ENCODE measurements around the gene GET4. TPM values are rescaled to one million over a fixed set of nuclear protein-coding genes. Genes with fewer than 3 reads are reported as not detected.

The GET4 gene
- total RNA-seq, 1 experiment from 2014 or later: 44.8 TPM

DNA sequence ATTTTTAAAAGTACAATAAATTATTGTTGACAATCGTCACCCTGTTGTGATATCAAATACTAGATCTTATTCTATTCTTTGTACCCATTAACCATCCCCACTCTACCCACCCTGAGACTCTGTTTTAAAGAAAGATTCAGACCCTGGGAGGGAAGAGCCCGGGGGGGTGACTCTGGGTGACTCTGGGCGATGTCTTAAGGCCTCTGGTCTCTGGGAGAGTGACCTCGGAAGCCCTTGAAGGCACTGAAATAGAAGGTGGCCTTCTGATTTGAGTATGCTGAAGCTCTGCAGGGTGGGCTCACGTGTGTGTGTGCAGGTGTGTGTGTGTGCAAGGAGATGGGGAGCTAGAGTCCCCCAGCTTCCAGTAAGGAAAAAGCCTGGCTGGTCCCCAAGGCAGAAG lies 68.4 kb downstream of the GET4 start:
- Histone ChIP-seq H3K9ac (ENCODE audit: low read length) (peak overlapping the region; percentile 85), H3K4me3 (replicated peaks in 1 of 2; ENCODE audit: low read depth in 1 of 2, low read length in 2 of 2) (peak overlapping the region; percentile 53 to 68), H3K27me3 (ENCODE audit: insufficient read depth, low read length) (0 out of 2 replicates have a peak, but pooled peaks cover 4% of the 10 kb centered on the region), H3K27ac (ENCODE audit: low read depth, low read length) (peak overlapping the region; percentile 98), H3K9me2 (ENCODE audit: insufficient read depth) (no peaks in the 10 kb centered on the region), H3K4me1 (ENCODE audit: control insufficient read depth in 1 of 2, insufficient read depth in 2 of 2, low read length in 2 of 2) (peaks cover 28 to 52% of the 10 kb centered on the region in 2 experiments), H3K36me3 (ENCODE audit: control insufficient read depth in 1 of 2, insufficient read depth in 2 of 2, low read length in 2 of 2) (no peaks in the 10 kb centered on the region), H3K4me2 (ENCODE audit: low read length) (peak overlapping the region; percentile 98), H4K20me1 (ENCODE audit: insufficient read depth) (no peaks in the 10 kb centered on the region), H2AFZ (ENCODE audit: low read depth, low read length, poor library complexity, severe bottlenecking) (no peak overlapping the region), H3K9me3 (ENCODE audit: control insufficient read depth in 1 of 2, insufficient read depth in 1 of 2, low read depth in 1 of 2, low read length in 2 of 2) (0 out of 4 replicates have a peak, but pooled peaks cover 0 to 4% of the 10 kb centered on the region in 2 experiments), H3K79me2 (ENCODE audit: insufficient read depth, low read length) (peaks cover 12% of the 10 kb centered on the region; the same call in 1 of the 2 replicates)
- RAD21 ChIA-PET (ENCODE audit: low non-redundant PET in 1 of 2, low total read pairs in 2 of 2, uncharacterized antibody in 2 of 2, unreplicated experiment in 2 of 2): no interaction called here
- CTCF ChIA-PET: interaction anchor here (0.8 kb wide), 1 partner anchor 35 kb away, joined by 3 read pairs; no protein-coding TSS in a partner anchor
- intact Hi-C loops (cut with micrococcal nuclease): no loop called here
- DNase-seq (ENCODE audit: low read depth, low spot score) (no peak), ATAC-seq (no peak)
- POLR2A ChIA-PET: no interaction called here
- no peak for TF ChIP-seq ELF1 (IDR thresholded peaks at IDR 0.05; ENCODE audit: borderline replicate concordance, low read depth)
- no peak for TF ChIP-seq SRF (IDR thresholded peaks at IDR 0.05; ENCODE audit: low read depth)
- no peak for TF ChIP-seq SP1 (IDR thresholded peaks at IDR 0.05; ENCODE audit: low read depth)
- no peak for TF ChIP-seq EZH2phosphoT487 (IDR thresholded peaks at IDR 0.05; ENCODE audit: borderline replicate concordance)
- TF ChIP-seq ZFX (IDR thresholded peaks at IDR 0.05): no peak
- no peak for TF ChIP-seq CBX3 (IDR thresholded peaks at IDR 0.05; ENCODE audit: low read depth)
- no peak for TF ChIP-seq YY1 (IDR thresholded peaks at IDR 0.05; ENCODE audit: extremely low read depth, insufficient replicate concordance, low read depth, low read length)
- no peak for TF ChIP-seq TCF7L2 (IDR thresholded peaks at IDR 0.05; ENCODE audit: borderline replicate concordance, extremely low read depth, insufficient read depth, insufficient read length)
- no peak for TF ChIP-seq POLR2A (IDR thresholded peaks at IDR 0.05; ENCODE audit: borderline replicate concordance, extremely low read depth, insufficient read depth, insufficient read length)
- TF ChIP-seq, protein P1, sequence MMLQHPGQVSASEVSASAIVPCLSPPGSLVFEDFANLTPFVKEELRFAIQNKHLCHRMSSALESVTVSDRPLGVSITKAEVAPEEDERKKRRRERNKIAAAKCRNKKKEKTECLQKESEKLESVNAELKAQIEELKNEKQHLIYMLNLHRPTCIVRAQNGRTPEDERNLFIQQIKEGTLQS (IDR thresholded peaks at IDR 0.05): no peak
- no peak for TF ChIP-seq ZNF274 (IDR thresholded peaks at IDR 0.05; ENCODE audit: low read depth, low read length)
- no peak for TF ChIP-seq EGR1 (IDR thresholded peaks at IDR 0.05; ENCODE audit: low read depth)
- TF ChIP-seq, protein P2, sequence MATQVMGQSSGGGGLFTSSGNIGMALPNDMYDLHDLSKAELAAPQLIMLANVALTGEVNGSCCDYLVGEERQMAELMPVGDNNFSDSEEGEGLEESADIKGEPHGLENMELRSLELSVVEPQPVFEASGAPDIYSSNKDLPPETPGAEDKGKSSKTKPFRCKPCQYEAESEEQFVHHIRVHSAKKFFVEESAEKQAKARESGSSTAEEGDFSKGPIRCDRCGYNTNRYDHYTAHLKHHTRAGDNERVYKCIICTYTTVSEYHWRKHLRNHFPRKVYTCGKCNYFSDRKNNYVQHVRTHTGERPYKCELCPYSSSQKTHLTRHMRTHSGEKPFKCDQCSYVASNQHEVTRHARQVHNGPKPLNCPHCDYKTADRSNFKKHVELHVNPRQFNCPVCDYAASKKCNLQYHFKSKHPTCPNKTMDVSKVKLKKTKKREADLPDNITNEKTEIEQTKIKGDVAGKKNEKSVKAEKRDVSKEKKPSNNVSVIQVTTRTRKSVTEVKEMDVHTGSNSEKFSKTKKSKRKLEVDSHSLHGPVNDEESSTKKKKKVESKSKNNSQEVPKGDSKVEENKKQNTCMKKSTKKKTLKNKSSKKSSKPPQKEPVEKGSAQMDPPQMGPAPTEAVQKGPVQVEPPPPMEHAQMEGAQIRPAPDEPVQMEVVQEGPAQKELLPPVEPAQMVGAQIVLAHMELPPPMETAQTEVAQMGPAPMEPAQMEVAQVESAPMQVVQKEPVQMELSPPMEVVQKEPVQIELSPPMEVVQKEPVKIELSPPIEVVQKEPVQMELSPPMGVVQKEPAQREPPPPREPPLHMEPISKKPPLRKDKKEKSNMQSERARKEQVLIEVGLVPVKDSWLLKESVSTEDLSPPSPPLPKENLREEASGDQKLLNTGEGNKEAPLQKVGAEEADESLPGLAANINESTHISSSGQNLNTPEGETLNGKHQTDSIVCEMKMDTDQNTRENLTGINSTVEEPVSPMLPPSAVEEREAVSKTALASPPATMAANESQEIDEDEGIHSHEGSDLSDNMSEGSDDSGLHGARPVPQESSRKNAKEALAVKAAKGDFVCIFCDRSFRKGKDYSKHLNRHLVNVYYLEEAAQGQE (IDR thresholded peaks at IDR 0.05; ENCODE audit: low read depth): no peak
- no peak for TF ChIP-seq POLR2AphosphoS5 (IDR thresholded peaks at IDR 0.05; ENCODE audit: low read depth, low read length)
- TF ChIP-seq, protein P3, sequence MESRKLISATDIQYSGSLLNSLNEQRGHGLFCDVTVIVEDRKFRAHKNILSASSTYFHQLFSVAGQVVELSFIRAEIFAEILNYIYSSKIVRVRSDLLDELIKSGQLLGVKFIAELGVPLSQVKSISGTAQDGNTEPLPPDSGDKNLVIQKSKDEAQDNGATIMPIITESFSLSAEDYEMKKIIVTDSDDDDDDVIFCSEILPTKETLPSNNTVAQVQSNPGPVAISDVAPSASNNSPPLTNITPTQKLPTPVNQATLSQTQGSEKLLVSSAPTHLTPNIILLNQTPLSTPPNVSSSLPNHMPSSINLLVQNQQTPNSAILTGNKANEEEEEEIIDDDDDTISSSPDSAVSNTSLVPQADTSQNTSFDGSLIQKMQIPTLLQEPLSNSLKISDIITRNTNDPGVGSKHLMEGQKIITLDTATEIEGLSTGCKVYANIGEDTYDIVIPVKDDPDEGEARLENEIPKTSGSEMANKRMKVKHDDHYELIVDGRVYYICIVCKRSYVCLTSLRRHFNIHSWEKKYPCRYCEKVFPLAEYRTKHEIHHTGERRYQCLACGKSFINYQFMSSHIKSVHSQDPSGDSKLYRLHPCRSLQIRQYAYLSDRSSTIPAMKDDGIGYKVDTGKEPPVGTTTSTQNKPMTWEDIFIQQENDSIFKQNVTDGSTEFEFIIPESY (IDR thresholded peaks at IDR 0.05; ENCODE audit: extremely low read depth, insufficient replicate concordance, low read length): no peak
- TF ChIP-seq EZH2 (IDR thresholded peaks at IDR 0.05): no peak
- TF ChIP-seq FOSL1 (IDR thresholded peaks at IDR 0.05; ENCODE audit: low read depth): no peak
- TF ChIP-seq, protein P4, sequence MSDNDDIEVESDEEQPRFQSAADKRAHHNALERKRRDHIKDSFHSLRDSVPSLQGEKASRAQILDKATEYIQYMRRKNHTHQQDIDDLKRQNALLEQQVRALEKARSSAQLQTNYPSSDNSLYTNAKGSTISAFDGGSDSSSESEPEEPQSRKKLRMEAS (IDR thresholded peaks at IDR 0.05): no peak
- no TSS peak for BruUV-seq (replicated peaks)
